ENCODE measurements around the gene PRR9.
"Not testable (repeated sequence)": the region's sequence is repeated elsewhere in the genome, so short reads cannot be mapped to it uniquely, and the experiment has no call there.

PRR9 gene

DNA sequence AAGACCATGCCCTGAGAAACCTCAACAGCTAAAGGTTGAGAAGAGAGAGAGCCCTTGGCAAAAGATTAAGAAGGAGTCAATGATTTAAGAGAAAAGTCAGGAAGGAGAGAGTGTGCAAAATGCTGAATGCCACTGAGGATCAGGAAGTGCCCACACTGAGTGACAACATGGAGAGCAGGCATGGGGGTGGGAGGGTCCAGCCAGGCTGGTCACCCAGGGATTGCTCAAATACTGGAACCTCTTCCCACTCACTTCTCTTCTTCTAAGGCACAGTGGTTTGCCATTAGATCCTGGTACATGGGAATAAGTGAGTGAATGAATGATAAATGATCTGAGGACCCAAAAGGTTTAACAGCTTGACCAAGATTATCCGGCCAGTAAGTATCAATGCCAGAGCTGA is 11.1 kb downstream of the PRR9 start:
- Histone ChIP-seq H3K27ac (no peak overlapping the region), H3K27me3 (no peaks in the 10 kb centered on the region), H3K4me2 (no peak overlapping the region), H3K9me3 (no peaks in the 10 kb centered on the region), H4K20me1 (no peaks in the 10 kb centered on the region), H3K36me3 (no peaks in the 10 kb centered on the region), H3K4me3 (no peak overlapping the region), H3K9ac (no peak overlapping the region), H3K4me1 (no peaks in the 10 kb centered on the region)
- TF ChIP-seq Cebpa-rat (IDR thresholded peaks at IDR 0.05), result no peak

DNA sequence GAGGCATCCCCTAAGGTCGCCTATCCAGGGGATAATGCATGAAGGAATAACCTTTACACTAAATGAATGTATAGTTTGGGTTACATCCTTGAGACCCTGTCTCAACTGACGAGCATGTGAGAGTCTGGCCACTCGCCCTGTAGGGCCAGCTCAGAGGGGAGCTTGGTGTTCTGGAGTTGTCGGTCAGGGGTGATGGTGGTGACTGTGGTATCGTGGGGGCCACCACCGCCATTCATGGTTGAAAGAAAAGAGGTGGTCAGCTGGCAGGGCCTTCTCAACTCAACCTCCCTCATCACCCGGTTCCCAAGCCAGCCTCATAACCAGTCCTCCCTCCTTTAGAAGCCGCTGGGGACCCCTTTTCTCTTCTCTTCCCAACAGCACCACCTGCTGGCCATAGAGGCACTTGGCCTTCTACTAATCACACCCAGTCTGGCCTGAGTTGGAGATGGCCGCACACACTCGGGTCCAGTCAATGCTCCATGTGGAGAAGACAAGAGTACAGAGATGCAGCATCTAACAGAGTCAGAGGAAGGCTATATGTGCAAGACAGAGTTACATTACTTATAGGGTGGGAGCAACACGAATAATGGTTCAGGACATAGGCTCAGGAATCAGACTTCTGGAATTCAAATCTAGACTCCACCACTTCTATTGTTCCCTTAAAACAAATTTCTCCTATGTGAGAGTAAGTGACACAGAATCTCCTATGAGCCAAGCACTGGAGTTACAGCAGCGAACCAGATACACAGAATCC is 11.9 kb downstream of the PRR9 start:
- not testable (repeated sequence) for H4K20me1 ChIP-seq, H3K27ac ChIP-seq, H3K9ac ChIP-seq, H3K9me3 ChIP-seq, H3K27me3 ChIP-seq, H3K36me3 ChIP-seq, H3K4me2 ChIP-seq, H3K4me1 ChIP-seq, H3K4me3 ChIP-seq

DNA sequence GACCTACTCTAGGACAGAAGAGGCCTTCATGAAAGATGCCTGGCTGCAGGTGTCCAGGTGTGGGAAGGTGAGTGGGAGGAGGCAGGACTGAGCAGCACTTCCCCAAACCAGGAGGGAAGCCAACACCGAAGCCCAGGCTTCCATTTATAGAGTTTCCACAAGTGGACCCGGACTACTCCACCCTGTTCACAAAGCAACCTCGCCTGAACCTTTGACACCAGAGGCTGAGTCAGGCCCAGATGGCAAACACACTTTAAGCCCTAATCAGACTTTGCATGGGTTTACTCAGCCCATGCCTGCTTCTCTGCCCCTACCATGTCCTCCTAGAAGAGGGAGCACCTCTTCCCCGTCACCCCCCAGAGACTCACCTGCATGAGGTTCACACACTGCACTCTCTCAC is 14.0 kb downstream of the PRR9 start:
- no peaks in the 10 kb centered on the region for H3K9me3 ChIP-seq
- H3K27me3 ChIP-seq, result no peaks in the 10 kb centered on the region
- no peaks in the 10 kb centered on the region for H3K4me1 ChIP-seq
- H3K4me3 ChIP-seq, result no peak overlapping the region
- no peaks in the 10 kb centered on the region for H3K36me3 ChIP-seq
- H3K4me2 ChIP-seq, result no peak overlapping the region
- no peak overlapping the region for H3K9ac ChIP-seq
- H4K20me1 ChIP-seq, result no peaks in the 10 kb centered on the region
- H3K27ac ChIP-seq, result no peak overlapping the region
- no peak for TF ChIP-seq Cebpa-rat (IDR thresholded peaks at IDR 0.05)

DNA sequence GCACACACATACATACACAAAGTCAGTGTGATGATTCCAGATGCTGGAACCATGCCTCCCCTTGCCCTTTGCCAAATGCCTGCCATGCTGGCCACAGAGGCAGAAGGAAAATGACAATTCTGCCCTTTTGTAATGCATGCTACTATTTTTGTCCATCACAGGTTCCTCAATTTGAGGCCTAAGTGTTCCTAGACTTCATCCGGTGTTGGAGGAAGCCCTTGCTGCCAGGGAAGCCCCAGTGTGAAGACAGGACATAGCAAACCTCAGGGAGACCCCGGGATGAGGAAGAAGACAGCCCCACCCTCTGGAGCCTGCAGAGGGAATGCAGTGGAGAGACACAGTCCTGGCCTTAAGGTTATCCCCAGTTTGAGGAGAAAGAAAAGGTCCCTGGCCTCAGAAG is 14.4 kb downstream of the PRR9 start:
- Histone ChIP-seq H3K4me2 (no peak overlapping the region), H3K4me1 (no peaks in the 10 kb centered on the region), H3K27me3 (no peaks in the 10 kb centered on the region), H4K20me1 (no peaks in the 10 kb centered on the region), H3K36me3 (no peaks in the 10 kb centered on the region), H3K27ac (no peak overlapping the region), H3K4me3 (no peak overlapping the region), H3K9me3 (no peaks in the 10 kb centered on the region), H3K9ac (no peak overlapping the region)
- TF ChIP-seq Cebpa-rat (IDR thresholded peaks at IDR 0.05), result no peak

DNA sequence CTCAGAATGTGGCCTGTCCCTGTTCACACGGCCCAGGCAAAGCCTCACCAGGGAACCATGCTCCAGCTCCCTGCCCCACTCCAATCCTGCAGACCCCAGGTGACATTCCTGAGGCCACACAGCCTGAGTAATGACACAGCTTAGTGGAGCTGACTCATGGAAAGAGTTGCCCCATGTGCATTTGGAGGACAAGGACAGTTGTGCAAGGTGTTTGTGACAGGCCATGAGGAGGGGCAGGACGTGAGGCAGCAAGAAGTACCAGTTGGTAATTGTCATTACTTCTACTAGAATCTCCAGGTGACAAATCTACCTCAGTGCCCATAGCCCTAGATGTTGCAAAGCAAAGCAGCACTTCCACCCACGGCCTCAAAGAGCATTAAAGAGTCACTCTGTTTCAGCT is 15.2 kb downstream of the PRR9 start:
- no peak overlapping the region for H3K4me3 ChIP-seq
- no peak overlapping the region for H3K9ac ChIP-seq
- TF ChIP-seq Cebpa-rat (IDR thresholded peaks at IDR 0.05), result no peak
- H3K4me1 ChIP-seq, result no peaks in the 10 kb centered on the region
- no peaks in the 10 kb centered on the region for H4K20me1 ChIP-seq
- H3K27me3 ChIP-seq, result no peaks in the 10 kb centered on the region
- no peaks in the 10 kb centered on the region for H3K9me3 ChIP-seq
- H3K4me2 ChIP-seq, result no peak overlapping the region
- no peak overlapping the region for H3K27ac ChIP-seq
- H3K36me3 ChIP-seq, result no peaks in the 10 kb centered on the region

DNA sequence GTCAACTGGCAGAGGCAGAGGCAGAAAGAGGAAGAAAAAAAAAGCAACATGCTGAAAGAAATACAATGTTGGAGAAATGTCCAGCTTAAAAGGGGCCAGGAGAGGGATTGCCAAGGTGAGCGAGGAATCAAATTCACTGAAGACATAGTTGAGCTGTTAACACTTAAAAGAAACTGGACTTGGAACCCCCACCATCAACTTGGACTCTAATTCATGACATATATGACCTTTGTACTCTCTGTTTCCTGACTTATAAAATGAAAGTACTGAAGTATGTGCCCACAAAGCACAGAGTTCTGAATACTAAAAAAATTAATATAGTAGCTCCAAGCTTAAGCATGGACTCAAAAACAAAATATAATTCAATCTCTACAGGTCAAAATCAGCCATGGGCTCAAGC is 16.1 kb downstream of the PRR9 start:
- H4K20me1 ChIP-seq, result no peaks in the 10 kb centered on the region
- H3K4me2 ChIP-seq, result no peak overlapping the region
- no peaks in the 10 kb centered on the region for H3K27me3 ChIP-seq
- no peak overlapping the region for H3K9ac ChIP-seq
- H3K36me3 ChIP-seq, result no peaks in the 10 kb centered on the region
- H3K9me3 ChIP-seq, result no peaks in the 10 kb centered on the region
- no peak overlapping the region for H3K4me3 ChIP-seq
- no peak for TF ChIP-seq Cebpa-rat (IDR thresholded peaks at IDR 0.05)
- H3K4me1 ChIP-seq, result no peaks in the 10 kb centered on the region
- no peak overlapping the region for H3K27ac ChIP-seq

DNA sequence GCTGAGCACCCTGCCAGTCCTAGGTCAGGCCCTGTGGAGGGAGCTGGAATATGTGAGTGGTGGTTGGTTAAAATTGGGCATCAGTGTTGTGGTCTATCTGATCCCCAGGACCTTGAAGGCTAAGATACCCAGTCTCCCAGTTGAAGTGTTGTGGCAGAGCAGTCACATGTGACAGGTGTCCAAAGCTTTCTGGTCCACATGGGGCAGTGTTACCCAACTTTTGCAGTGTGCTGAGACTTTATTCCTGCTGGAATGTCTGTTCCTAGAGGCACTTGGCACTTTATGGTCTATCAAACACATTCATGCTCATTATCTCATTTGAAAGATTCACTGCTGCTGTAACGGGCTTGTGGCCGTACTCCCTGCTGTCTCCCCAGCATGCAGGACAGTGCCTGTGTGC is 21.1 kb downstream of the PRR9 start:
- Histone ChIP-seq H3K9ac (no peak overlapping the region), H3K27ac (no peak overlapping the region), H3K4me2 (no peak overlapping the region), H3K36me3 (no peaks in the 10 kb centered on the region), H3K27me3 (no peaks in the 10 kb centered on the region), H3K9me3 (no peaks in the 10 kb centered on the region), H3K4me1 (no peaks in the 10 kb centered on the region), H4K20me1 (no peaks in the 10 kb centered on the region), H3K4me3 (no peak overlapping the region)
- no peak for TF ChIP-seq Cebpa-rat (IDR thresholded peaks at IDR 0.05)

DNA sequence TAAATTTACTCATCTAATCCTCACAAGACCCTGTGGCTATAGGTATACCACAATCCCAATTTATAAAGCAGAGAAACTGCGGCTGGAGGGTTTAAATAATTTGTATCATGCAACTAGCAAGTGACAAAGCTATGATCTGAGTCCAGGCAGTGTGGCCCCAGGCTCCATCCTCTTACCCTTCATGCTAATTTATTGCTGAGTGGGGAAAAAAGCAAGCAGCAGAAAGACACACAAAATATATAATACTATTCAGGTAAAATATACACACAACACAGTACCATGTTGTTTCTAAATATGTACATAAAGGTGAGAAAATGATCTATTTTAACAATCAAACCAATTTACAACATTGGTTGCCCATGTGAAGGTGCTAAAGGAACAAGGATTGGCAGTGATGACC is 24.8 kb downstream of the PRR9 start:
- Histone ChIP-seq H3K27ac (no peak overlapping the region), H3K4me3 (no peak overlapping the region), H4K20me1 (no peaks in the 10 kb centered on the region), H3K9me3 (peaks cover 9% of the 10 kb centered on the region; the same call in 1 of the 2 replicates), H3K36me3 (no peaks in the 10 kb centered on the region), H3K4me2 (no peak overlapping the region), H3K27me3 (no peaks in the 10 kb centered on the region), H3K4me1 (no peaks in the 10 kb centered on the region), H3K9ac (no peak overlapping the region)
- TF ChIP-seq Cebpa-rat (IDR thresholded peaks at IDR 0.05), result no peak

DNA sequence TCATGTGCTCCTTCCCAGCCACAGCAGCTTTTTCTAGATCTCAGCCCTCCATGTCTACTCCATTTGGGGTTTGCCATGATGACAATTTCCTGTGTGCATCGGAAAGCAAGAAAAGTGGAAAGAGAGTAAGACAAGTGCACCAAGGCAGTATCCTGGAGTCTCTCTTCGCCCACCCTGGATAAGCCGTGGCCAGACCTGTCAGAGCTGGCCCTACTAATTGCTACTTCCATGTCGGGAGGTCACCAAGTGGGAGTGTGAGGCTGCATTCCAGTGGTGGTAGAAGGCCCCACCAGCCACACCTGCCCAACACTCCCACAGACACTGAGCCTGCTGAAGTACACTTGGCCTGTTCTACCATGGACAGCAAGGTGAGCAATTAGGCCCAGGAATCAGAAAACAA is 28.1 kb downstream of the PRR9 start:
- Histone ChIP-seq H3K9me3 (peaks cover 9% of the 10 kb centered on the region; the same call in 1 of the 2 replicates), H3K4me3 (no peak overlapping the region), H3K36me3 (no peaks in the 10 kb centered on the region), H3K27ac (no peak overlapping the region), H3K4me2 (no peak overlapping the region), H3K27me3 (no peaks in the 10 kb centered on the region), H3K4me1 (peaks cover 10% of the 10 kb centered on the region), H3K9ac (no peak overlapping the region), H4K20me1 (no peaks in the 10 kb centered on the region)
- no peak for TF ChIP-seq Cebpa-rat (IDR thresholded peaks at IDR 0.05)

DNA sequence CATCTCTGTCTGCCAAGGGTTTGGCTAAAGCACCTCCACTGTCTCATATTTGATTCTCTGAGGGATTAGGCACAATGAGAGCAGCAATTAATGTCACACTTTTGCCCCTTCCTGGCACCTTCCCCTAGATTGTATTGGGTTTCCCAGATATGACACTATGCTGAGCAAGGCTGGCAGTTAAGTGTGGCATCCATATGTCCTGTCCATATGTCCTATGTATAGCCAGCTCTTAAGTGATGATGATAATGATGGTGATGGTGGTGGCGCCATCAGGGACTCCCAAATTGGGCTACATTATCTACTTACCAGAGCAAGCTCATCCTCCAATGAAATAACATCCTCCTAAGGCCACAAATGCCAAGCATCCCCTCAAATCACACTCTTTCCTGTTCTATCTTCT is 28.6 kb downstream of the PRR9 start:
- Histone ChIP-seq H3K36me3 (no peaks in the 10 kb centered on the region), H3K9me3 (peaks cover 9% of the 10 kb centered on the region; the same call in 1 of the 2 replicates), H3K27me3 (no peaks in the 10 kb centered on the region), H4K20me1 (no peaks in the 10 kb centered on the region), H3K4me1 (peaks cover 16% of the 10 kb centered on the region), H3K9ac (no peak overlapping the region), H3K4me2 (no peak overlapping the region), H3K4me3 (no peak overlapping the region), H3K27ac (no peak overlapping the region)
- TF ChIP-seq Cebpa-rat (IDR thresholded peaks at IDR 0.05), result no peak

DNA sequence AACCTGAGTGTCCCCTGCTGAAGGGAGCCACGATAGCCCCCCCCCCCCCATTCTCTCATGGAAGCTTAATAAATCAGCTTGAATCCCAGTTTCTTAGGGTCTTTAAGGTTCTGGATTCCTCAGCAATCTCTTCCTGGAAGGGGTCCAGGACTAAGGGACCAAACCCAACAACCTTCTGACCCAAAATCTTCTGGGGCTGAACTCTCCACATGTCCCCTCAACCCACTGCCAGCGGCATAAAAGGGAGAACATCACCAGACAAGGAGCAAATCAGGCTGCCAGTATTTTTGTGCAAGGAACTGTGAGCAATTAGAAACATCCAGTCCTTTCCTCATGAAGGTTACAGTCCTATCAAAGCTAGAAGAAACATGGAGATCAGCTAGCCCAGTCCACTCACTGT is 29.4 kb downstream of the PRR9 start:
- no peak overlapping the region for H3K9ac ChIP-seq
- H3K4me1 ChIP-seq, result peaks cover 24% of the 10 kb centered on the region
- H3K27me3 ChIP-seq, result no peaks in the 10 kb centered on the region
- H4K20me1 ChIP-seq, result no peaks in the 10 kb centered on the region
- H3K4me3 ChIP-seq, result no peak overlapping the region
- TF ChIP-seq Cebpa-rat (IDR thresholded peaks at IDR 0.05), result no peak
- H3K4me2 ChIP-seq, result no peak overlapping the region
- H3K36me3 ChIP-seq, result no peaks in the 10 kb centered on the region
- peaks cover 9% of the 10 kb centered on the region; the same call in 1 of the 2 replicates for H3K9me3 ChIP-seq
- no peak overlapping the region for H3K27ac ChIP-seq

All from BLaER1 (cell line).